H9 (cell line): Measurements from ENCODE around the gene OXSR1. TPM values are rescaled to one million over a fixed set of nuclear protein-coding genes. Genes with fewer than 3 reads are reported as not detected.

Experiments
- DNase-seq: peaks from one replicate; pipeline ENCODE4 v3.0.0-alpha.2; 2017
- H2AFZ ChIP-seq: one replicate; pipeline ENCODE4 v1.6.1; 2013; ENCODE audit warnings: mild to moderate bottlenecking, low read length, control low read depth, moderate library complexity
- H2AK5ac ChIP-seq: 2 replicates; pipeline ENCODE4 v1.6.1; 2013; ENCODE audit warnings: low read length, control low read depth, mixed read lengths; ENCODE audit not compliant: insufficient read length
- H2BK120ac ChIP-seq: one replicate; pipeline ENCODE4 v1.6.1; 2013; ENCODE audit warnings: low read depth, mild to moderate bottlenecking, low read length, control low read depth, inconsistent platforms; ENCODE audit not compliant: poor library complexity, severe bottlenecking
- H2BK12ac ChIP-seq: 2 replicates; pipeline ENCODE4 v1.6.1; 2013; ENCODE audit warnings: low read length, control low read depth, mixed read lengths, low read depth; ENCODE audit not compliant: insufficient read length
- H2BK15ac ChIP-seq: 2 replicates; pipeline ENCODE4 v1.6.1; 2013; ENCODE audit warnings: low read depth, low read length, control low read depth
- H2BK20ac ChIP-seq: one replicate; pipeline ENCODE4 v1.6.1; 2013; ENCODE audit warnings: low read depth, mild to moderate bottlenecking, low read length, control low read depth, inconsistent platforms; ENCODE audit not compliant: poor library complexity, severe bottlenecking
- H2BK5ac ChIP-seq: 2 replicates; pipeline ENCODE4 v1.6.1; 2013; ENCODE audit warnings: low read length, control low read depth, mixed read lengths; ENCODE audit not compliant: insufficient read length
- H3K14ac ChIP-seq: 2 replicates; pipeline ENCODE4 v1.6.1; 2013; ENCODE audit warnings: low read length, control low read depth; ENCODE audit not compliant: insufficient read depth
- H3K18ac ChIP-seq: 2 replicates; pipeline ENCODE4 v1.6.1; 2013; ENCODE audit warnings: low read depth, mild to moderate bottlenecking, mixed read lengths, low read length, control low read depth; ENCODE audit not compliant: insufficient read length
- H3K23ac ChIP-seq: 2 replicates; pipeline ENCODE4 v1.6.1; 2013; ENCODE audit warnings: low read length, control low read depth, mixed read lengths, low read depth; ENCODE audit not compliant: insufficient read length
- H3K23me2 ChIP-seq: 2 replicates; pipeline ENCODE4 v1.6.1; 2013; ENCODE audit warnings: low read depth, mild to moderate bottlenecking, mixed read lengths, low read length, control low read depth; ENCODE audit not compliant: insufficient read length, poor library complexity, severe bottlenecking
- H3K27ac ChIP-seq: 2 replicates; pipeline ENCODE4 v1.5.1; 2013; ENCODE audit warnings: low read length, control low read depth, mixed read lengths, low read depth; ENCODE audit not compliant: insufficient read length
- H3K27me3 ChIP-seq: 2 replicates; pipeline ENCODE4 v1.6.1; 2013; ENCODE audit warnings: low read length, control low read depth, inconsistent platforms; ENCODE audit not compliant: insufficient read depth
- H3K4ac ChIP-seq: 2 replicates; pipeline ENCODE4 v1.6.1; 2013; ENCODE audit warnings: low read depth, mild to moderate bottlenecking, control low read depth, inconsistent platforms, low read length, moderate library complexity
- H3K4me1 ChIP-seq: 2 replicates; pipeline ENCODE4 v1.6.1; 2013; ENCODE audit warnings: low read length, control low read depth, inconsistent platforms; ENCODE audit not compliant: insufficient read depth
- H3K4me2 ChIP-seq: 2 replicates; pipeline ENCODE4 v1.6.1; 2013; ENCODE audit warnings: low read length, control low read depth, mixed read lengths; ENCODE audit not compliant: insufficient read length, insufficient read depth
- H3K56ac ChIP-seq: 2 replicates; pipeline ENCODE4 v1.6.1; 2013; ENCODE audit warnings: low read depth, mild to moderate bottlenecking, mixed read lengths, low read length, control low read depth; ENCODE audit not compliant: insufficient read length
- H3K79me1 ChIP-seq: 2 replicates; pipeline ENCODE4 v1.6.1; 2013; ENCODE audit warnings: low read depth, mild to moderate bottlenecking, moderate library complexity, low read length, control low read depth, inconsistent platforms; ENCODE audit not compliant: insufficient read depth, poor library complexity, severe bottlenecking
- H3K79me2 ChIP-seq: 2 replicates; pipeline ENCODE4 v1.6.1; 2013; ENCODE audit warnings: low read length, control low read depth, inconsistent platforms; ENCODE audit not compliant: insufficient read depth
- H3K9ac ChIP-seq: 2 replicates; pipeline ENCODE4 v1.6.1; 2013; ENCODE audit warnings: low read length, control low read depth, mixed read lengths; ENCODE audit not compliant: insufficient read length; ENCODE audit errors: extremely low read depth
- H3K9me3 ChIP-seq: one replicate; pipeline ENCODE4 v1.6.1; 2013; ENCODE audit warnings: low read depth, low read length, inconsistent platforms; ENCODE audit not compliant: control insufficient read depth
- H3T11ph ChIP-seq: one replicate; pipeline ENCODE4 v1.6.1; 2013; ENCODE audit warnings: mild to moderate bottlenecking, low read length, control low read depth, inconsistent platforms
- H4K20me1 ChIP-seq: one replicate; pipeline ENCODE4 v1.6.1; 2013; ENCODE audit not compliant: control insufficient read depth, insufficient read length, insufficient read depth
- H4K5ac ChIP-seq: 2 replicates; pipeline ENCODE4 v1.6.1; 2013; ENCODE audit warnings: low read depth, mild to moderate bottlenecking, mixed read lengths, low read length, control low read depth; ENCODE audit not compliant: insufficient read length
- H4K8ac ChIP-seq: replicated peaks from 2 replicates; pipeline ENCODE4 v1.6.1; 2013; ENCODE audit warnings: low read length, control low read depth, mixed read lengths, low read depth; ENCODE audit not compliant: insufficient read length
- H4K91ac ChIP-seq: 2 replicates; pipeline ENCODE4 v1.6.1; 2013; ENCODE audit warnings: low read depth, mild to moderate bottlenecking, moderate library complexity, mixed read lengths, low read length, control low read depth; ENCODE audit not compliant: insufficient read length
- H3K27ac Mint-ChIP-seq, 3 experiments: 2 replicates in 2 of 3; 3 replicates in 1 of 3; pipeline ENCODE4 v1.8.0; 2020 to 2021; ENCODE audit warnings: mixed read lengths in 3 of 3, mild to moderate bottlenecking in 1 of 3, moderate library complexity in 1 of 3
- H3K27me3 Mint-ChIP-seq: 2 replicates; pipeline ENCODE4 v1.8.0; 2021; ENCODE audit warnings: low read depth, mild to moderate bottlenecking, moderate library complexity, mixed read lengths
- H3K36me3 Mint-ChIP-seq, 3 experiments: 2 replicates in 2 of 3; 3 replicates in 1 of 3; pipeline ENCODE4 v1.8.0; 2020 to 2021; ENCODE audit warnings: low read depth in 3 of 3, mixed read lengths in 3 of 3; ENCODE audit not compliant: insufficient read depth in 1 of 3
- H3K4me1 Mint-ChIP-seq, 2 experiments: 2 replicates each; pipeline ENCODE4 v1.8.0; 2020; ENCODE audit warnings: mixed read lengths in 2 of 2
- H3K4me3 Mint-ChIP-seq, 2 experiments: 2 replicates in 1 of 2; 3 replicates in 1 of 2; pipeline ENCODE4 v1.8.0; 2020 to 2021; ENCODE audit warnings: mild to moderate bottlenecking in 2 of 2, mixed read lengths in 2 of 2, moderate library complexity in 1 of 2
- H3K9me3 Mint-ChIP-seq, 2 experiments: 2 replicates in 1 of 2; 3 replicates in 1 of 2; pipeline ENCODE4 v1.8.0; 2020; ENCODE audit warnings: mild to moderate bottlenecking in 2 of 2, mixed read lengths in 2 of 2, moderate library complexity in 1 of 2
- CTCF ChIP-seq: fragments of 200-600 bp; sonication (generic); conservative IDR thresholded peaks from 3 replicates; pipeline ENCODE4 v1.8.0; 2021; ENCODE audit warnings: antibody characterized with exemption, mild to moderate bottlenecking
- WGBS: extraction: QIAGEN DNeasy Blood & Tissue Kit; methylation state at CpG from one replicate; pipeline ENCODE4 v1.1.7; 2013; ENCODE audit warnings: missing lambda C conversion rate, low lambda C conversion rate, mixed read lengths; ENCODE audit not compliant: insufficient read length; ENCODE audit errors: extremely low coverage; 5-methylcytosine and 5-hydroxymethylcytosine counted together
- total RNA-seq: library from RNA; stranded (reverse); gene quantifications from 2 replicates; pipeline ENCODE4 v1.2.1, GENCODE V29; 2021

OXSR1 gene
- total RNA-seq, 1 experiment from 2014 or later, result 54.1 TPM

GRCh38 chr3:38274864-38275649 is 109.7 kb downstream of the OXSR1 start:
- no peaks in the 10 kb centered on the region; the same call in 1 of the 2 replicates for H3K4me1 ChIP-seq
- H2BK20ac ChIP-seq, result no peak overlapping the region
- no peaks in the 10 kb centered on the region for H3K23me2 ChIP-seq
- no peak overlapping the region for H2BK12ac ChIP-seq
- no peak for TF ChIP-seq CTCF
- no peak overlapping the region for H2BK5ac ChIP-seq
- Mint-ChIP-seq H3K36me3 (0 out of 7 replicates have a peak, but pooled peaks cover 0 to 2% (median 0%) of the 10 kb centered on the region in 3 experiments), H3K27ac (peak overlapping the region in 2 of 3 experiments; percentile 39 to 94; a peak in 2 of 7 replicates), H3K4me1 (no peaks in the 10 kb centered on the region), H3K9me3 (no peaks in the 10 kb centered on the region), H3K27me3 (peaks cover 1% of the 10 kb centered on the region; the same call in 1 of the 2 replicates), H3K4me3 (no peak overlapping the region)
- H3K9me3 ChIP-seq, result no peaks in the 10 kb centered on the region
- H3K4me2 ChIP-seq, result no peak overlapping the region
- H4K5ac ChIP-seq, result no peak overlapping the region
- H3K56ac ChIP-seq, result no peak overlapping the region
- no peak overlapping the region for H2BK120ac ChIP-seq
- no peaks in the 10 kb centered on the region for H4K20me1 ChIP-seq
- H3K23ac ChIP-seq, result no peak overlapping the region
- no peaks in the 10 kb centered on the region for H3K79me2 ChIP-seq
- H2BK15ac ChIP-seq, result no peak overlapping the region
- WGBS, result no CpG with 5 or more reads among the region's 21 CpGs
- H3K4ac ChIP-seq, result no peak overlapping the region
- H3T11ph ChIP-seq, result no peak overlapping the region
- no peak overlapping the region for H3K9ac ChIP-seq
- no peak overlapping the region for H3K18ac ChIP-seq
- H4K91ac ChIP-seq, result no peak overlapping the region
- H3K79me1 ChIP-seq, result no peaks in the 10 kb centered on the region
- H4K8ac ChIP-seq, result no peak overlapping the region
- no peak overlapping the region for H3K27ac ChIP-seq
- H3K27me3 ChIP-seq, result no peaks in the 10 kb centered on the region
- DNase-seq, result no peak
- H2AFZ ChIP-seq, result no peak overlapping the region
- H2AK5ac ChIP-seq, result no peak overlapping the region
- H3K14ac ChIP-seq, result no peak overlapping the region; the same call in 1 of the 2 replicates
